Stomach smooth muscle (tissue), 2 donors: Measurements from ENCODE around the gene COX6A2.

Experiments used
- H3K27ac ChIP-seq: one replicate; pipeline ENCODE4 v1.7.0; 2013; ENCODE audit warnings: mild to moderate bottlenecking, low read length, inconsistent platforms
- H3K27me3 ChIP-seq, 2 donors: one replicate each; pipeline ENCODE4 v1.7.0; 2013; ENCODE audit warnings: low read length in 2 of 2; ENCODE audit not compliant: insufficient read depth in 2 of 2, control insufficient read depth in 1 of 2
- H3K36me3 ChIP-seq, 2 donors: one replicate each; pipeline ENCODE4 v1.7.0; 2013; ENCODE audit warnings: low read length in 2 of 2; ENCODE audit not compliant: control insufficient read depth in 2 of 2, insufficient read depth in 2 of 2
- H3K4me1 ChIP-seq: one replicate; pipeline ENCODE4 v1.7.0; 2013; ENCODE audit warnings: low read length; ENCODE audit not compliant: control insufficient read depth, insufficient read depth
- H3K4me3 ChIP-seq, 2 donors: one replicate each; pipeline ENCODE4 v1.7.0; 2013; ENCODE audit warnings: low read length in 2 of 2
- H3K9ac ChIP-seq, 2 donors: one replicate each; pipeline ENCODE4 v1.7.0; 2013; ENCODE audit warnings: low read length in 2 of 2, mild to moderate bottlenecking in 1 of 2
- H3K9me3 ChIP-seq, 2 donors: one replicate each; pipeline ENCODE4 v1.7.0; 2013; ENCODE audit warnings: low read length in 2 of 2; ENCODE audit not compliant: control insufficient read depth in 2 of 2
- donor health status: healthy.
- donor health status: Pancreatic carcinoma.

COX6A2 gene

GRCh38 chr16:31436221-31437045 is 8.3 kb upstream of the COX6A2 start:
- Histone ChIP-seq H3K36me3 (no peaks in the 10 kb centered on the region), H3K4me1 (no peaks in the 10 kb centered on the region), H3K9me3 (no peaks in the 10 kb centered on the region), H3K27ac (no peak overlapping the region), H3K4me3 (no peak overlapping the region), H3K27me3 (no peaks in the 10 kb centered on the region), H3K9ac (no peak overlapping the region)

GRCh38 chr16:31435341-31436220 is 7.4 kb upstream of the COX6A2 start:
- no peak overlapping the region for H3K4me3 ChIP-seq
- no peaks in the 10 kb centered on the region for H3K27me3 ChIP-seq
- H3K27ac ChIP-seq = no peak overlapping the region
- H3K9ac ChIP-seq = no peak overlapping the region
- H3K4me1 ChIP-seq = no peaks in the 10 kb centered on the region
- no peaks in the 10 kb centered on the region for H3K9me3 ChIP-seq
- H3K36me3 ChIP-seq = no peaks in the 10 kb centered on the region

- no peak overlapping the region for H3K4me3 ChIP-seq
- H3K36me3 ChIP-seq = no peaks in the 10 kb centered on the region
- H3K9ac ChIP-seq = no peak overlapping the region
- no peaks in the 10 kb centered on the region for H3K27me3 ChIP-seq
- no peak overlapping the region for H3K27ac ChIP-seq
- H3K9me3 ChIP-seq = no peaks in the 10 kb centered on the region
- H3K4me1 ChIP-seq = peaks cover 11% of the 10 kb centered on the region
Observed at GRCh38 chr16:31430380-31431052, 2.4 kb upstream of the COX6A2 start.

- Histone ChIP-seq H3K36me3 (no peaks in the 10 kb centered on the region), H3K27me3 (no peaks in the 10 kb centered on the region), H3K4me1 (peaks cover 11% of the 10 kb centered on the region), H3K9ac (no peak overlapping the region), H3K27ac (no peak overlapping the region), H3K4me3 (no peak overlapping the region), H3K9me3 (no peaks in the 10 kb centered on the region)
Observed at GRCh38 chr16:31429796-31430195, 1.6 kb upstream of the COX6A2 start.

- Histone ChIP-seq H3K27ac (no peak overlapping the region), H3K36me3 (no peaks in the 10 kb centered on the region), H3K4me1 (peaks cover 11% of the 10 kb centered on the region), H3K27me3 (no peaks in the 10 kb centered on the region), H3K9ac (peak overlapping the region in 1 of 2 donors; percentile 13), H3K9me3 (no peaks in the 10 kb centered on the region), H3K4me3 (no peak overlapping the region)
Observed at GRCh38 chr16:31429314-31429713, 1.2 kb upstream of the COX6A2 start.

GRCh38 chr16:31428638-31429247 is 583 bp upstream of the COX6A2 start:
- Histone ChIP-seq H3K36me3 (no peaks in the 10 kb centered on the region), H3K4me1 (peaks cover 11% of the 10 kb centered on the region), H3K27me3 (no peaks in the 10 kb centered on the region), H3K27ac (no peak overlapping the region), H3K9ac (peak overlapping the region in 1 of 2 donors; percentile 13), H3K4me3 (no peak overlapping the region), H3K9me3 (no peaks in the 10 kb centered on the region)

- H3K27me3 ChIP-seq = peaks cover 0 to 4% of the 10 kb centered on the region in 2 donors
- no peak overlapping the region for H3K27ac ChIP-seq
- H3K9me3 ChIP-seq = no peaks in the 10 kb centered on the region
- peak overlapping the region in 1 of 2 donors; percentile 47 for H3K9ac ChIP-seq
- no peaks in the 10 kb centered on the region for H3K36me3 ChIP-seq
- H3K4me1 ChIP-seq = peaks cover 11% of the 10 kb centered on the region
- H3K4me3 ChIP-seq = peak overlapping the region; percentile 62 to 66
Observed at GRCh38 chr16:31427441-31428278, 500 bp downstream of the COX6A2 start.

- Histone ChIP-seq H3K4me1 (peaks cover 11% of the 10 kb centered on the region), H3K9ac (no peak overlapping the region), H3K4me3 (no peak overlapping the region), H3K27ac (no peak overlapping the region), H3K9me3 (no peaks in the 10 kb centered on the region), H3K36me3 (no peaks in the 10 kb centered on the region), H3K27me3 (peaks cover 0 to 11% of the 10 kb centered on the region in 2 donors)
Observed at GRCh38 chr16:31423801-31424200, 4.4 kb downstream of the COX6A2 start.

- H3K9me3 ChIP-seq = no peaks in the 10 kb centered on the region
- H3K27ac ChIP-seq = no peak overlapping the region
- no peak overlapping the region for H3K9ac ChIP-seq
- no peaks in the 10 kb centered on the region for H3K36me3 ChIP-seq
- no peak overlapping the region for H3K4me3 ChIP-seq
- H3K4me1 ChIP-seq = peaks cover 11% of the 10 kb centered on the region
- H3K27me3 ChIP-seq = peaks cover 3 to 14% of the 10 kb centered on the region in 2 donors
Observed at GRCh38 chr16:31423241-31423640, 4.9 kb downstream of the COX6A2 start.
